Hypothalamus (tissue), 51 donors: ENCODE results near the gene RMDN3.

Experiments used
- DNase-seq, 51 donors: peaks; one replicate each; lab custom pipeline; 2025; lab: John Stamatoyannopoulos, UW

Gene RMDN3, protein sequence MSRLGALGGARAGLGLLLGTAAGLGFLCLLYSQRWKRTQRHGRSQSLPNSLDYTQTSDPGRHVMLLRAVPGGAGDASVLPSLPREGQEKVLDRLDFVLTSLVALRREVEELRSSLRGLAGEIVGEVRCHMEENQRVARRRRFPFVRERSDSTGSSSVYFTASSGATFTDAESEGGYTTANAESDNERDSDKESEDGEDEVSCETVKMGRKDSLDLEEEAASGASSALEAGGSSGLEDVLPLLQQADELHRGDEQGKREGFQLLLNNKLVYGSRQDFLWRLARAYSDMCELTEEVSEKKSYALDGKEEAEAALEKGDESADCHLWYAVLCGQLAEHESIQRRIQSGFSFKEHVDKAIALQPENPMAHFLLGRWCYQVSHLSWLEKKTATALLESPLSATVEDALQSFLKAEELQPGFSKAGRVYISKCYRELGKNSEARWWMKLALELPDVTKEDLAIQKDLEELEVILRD

DNA sequence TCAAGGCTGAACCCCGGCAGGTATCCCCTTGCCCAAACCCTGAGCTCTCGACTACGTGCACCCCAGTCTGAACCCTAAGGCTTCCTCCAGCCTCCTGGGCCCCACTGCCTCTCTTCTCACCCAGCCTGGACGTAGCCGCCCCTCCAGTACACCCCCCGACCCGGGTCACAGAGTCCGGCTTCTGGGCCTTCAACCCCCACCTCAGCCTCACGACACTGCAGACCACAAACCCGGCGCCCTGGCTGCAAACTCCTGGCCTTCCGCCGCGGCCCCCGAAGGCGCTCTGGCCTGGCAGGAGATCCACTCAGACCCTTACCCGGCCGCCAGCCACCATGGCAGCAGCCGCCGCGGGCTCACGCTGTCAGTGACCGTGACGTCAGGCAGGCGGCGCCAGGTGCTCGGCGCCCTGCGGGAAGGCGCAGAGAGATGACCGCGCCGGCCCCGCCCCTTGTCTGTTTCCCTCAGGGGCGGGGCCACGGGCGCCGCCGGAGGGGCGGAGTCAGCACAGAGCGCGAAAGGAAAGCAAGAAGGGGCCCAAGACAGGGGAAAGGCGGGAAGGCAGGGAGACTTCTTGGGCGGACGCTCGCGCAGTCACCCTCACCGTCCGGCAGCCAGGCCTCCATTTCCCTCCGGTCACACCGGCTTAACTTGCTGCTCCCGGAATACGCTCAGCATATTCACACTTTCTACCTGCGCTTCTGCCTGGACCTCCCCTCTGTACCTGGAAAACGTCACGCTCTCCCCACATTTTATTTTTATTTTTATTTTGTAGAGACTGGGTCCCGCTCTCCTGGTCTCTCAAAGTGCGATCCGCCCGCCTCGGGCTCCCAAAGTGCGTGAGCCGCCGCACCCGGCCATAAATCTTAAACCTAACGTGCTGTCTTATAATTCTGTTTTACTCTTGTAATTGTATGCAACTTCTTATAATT is at the start of gene RMDN3:
Gene RMDN3, minus strand, starts transcription at position 372 of the 929 bp plus-strand sequence. CDS start 471 bp downstream, outside the sequence.
- DNase-seq, result peak in 50 of 51 donors; percentile 34 to 95 (median 82)

DNA sequence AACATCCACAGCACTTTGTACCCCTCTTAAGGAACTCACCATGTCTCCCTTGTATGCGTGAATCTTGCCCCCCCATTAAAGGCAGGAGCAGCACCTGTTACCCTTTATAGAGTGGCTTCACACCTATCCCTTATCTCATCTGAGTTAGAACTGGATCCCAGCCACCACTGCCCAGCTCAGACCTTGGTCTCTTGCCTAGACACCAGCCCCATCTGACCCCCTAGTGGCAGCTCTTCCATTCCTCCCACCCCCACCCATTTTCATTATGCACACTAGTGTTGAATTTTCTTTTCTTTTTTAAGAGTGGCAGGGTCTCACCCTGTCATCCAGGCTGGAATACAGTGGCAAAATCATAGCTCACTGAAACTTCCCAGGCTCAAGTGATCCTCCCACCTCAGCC is 48.6 kb upstream of the RMDN3 start:
- no peak for DNase-seq

DNA sequence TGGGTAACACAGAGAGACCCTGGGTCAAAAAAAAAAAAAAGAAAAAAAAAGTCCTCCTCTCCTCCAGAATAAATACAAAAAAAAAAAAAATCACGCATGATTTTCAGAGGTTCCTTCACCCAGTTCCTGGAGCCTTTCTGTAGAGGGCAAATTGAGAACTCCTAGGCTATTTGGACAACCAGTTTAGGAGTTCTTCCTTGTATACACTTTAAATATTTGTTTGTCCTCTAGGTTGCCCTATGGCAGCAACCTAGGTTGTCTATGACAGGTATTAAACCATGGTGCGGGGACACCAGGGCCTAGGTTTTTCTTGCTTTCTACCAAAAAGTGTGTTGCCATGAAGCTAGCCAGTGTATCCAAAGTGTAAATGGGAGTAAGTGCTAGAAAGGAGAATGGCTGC is 48.0 kb upstream of the RMDN3 start:
- DNase-seq, result no peak

DNA sequence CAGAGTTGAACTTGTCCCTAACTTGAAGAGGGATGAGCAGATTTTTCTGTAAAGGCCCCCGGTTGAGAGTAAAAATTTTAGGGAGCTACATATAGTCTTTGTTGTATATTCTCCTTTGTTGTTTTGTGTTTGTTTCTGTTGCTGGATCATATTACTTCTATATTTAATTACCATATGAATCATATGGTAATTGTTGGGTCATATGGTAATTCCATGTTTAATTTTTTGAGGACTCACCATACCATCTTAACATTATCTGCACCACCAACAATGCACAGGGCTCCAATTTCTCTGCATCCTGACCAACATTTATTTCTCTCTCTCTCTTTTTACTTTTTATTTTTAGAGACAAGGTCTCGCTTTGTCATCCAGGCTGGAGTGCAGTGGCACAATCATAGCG is 44.5 kb upstream of the RMDN3 start:
- no peak for DNase-seq

DNA sequence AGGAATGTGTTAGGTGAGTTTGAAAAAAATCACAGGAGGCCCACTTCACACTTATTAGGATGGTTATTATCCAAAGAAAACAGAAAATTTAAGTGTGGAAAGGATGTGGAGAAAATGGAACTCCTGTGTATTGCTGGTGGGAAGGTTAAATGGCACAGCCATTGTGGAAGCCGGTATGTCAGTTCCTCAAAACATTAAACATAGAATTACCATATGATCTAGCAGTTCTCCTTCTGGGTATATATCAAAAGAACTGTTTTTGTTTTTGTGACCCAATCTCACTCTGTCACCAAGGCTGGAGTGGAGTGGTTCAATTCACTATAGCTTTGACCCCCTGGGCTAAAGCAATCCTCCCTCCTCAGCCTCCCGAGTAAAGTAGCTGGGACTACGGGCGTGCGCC is 41.5 kb upstream of the RMDN3 start:
- DNase-seq, result no peak

DNA sequence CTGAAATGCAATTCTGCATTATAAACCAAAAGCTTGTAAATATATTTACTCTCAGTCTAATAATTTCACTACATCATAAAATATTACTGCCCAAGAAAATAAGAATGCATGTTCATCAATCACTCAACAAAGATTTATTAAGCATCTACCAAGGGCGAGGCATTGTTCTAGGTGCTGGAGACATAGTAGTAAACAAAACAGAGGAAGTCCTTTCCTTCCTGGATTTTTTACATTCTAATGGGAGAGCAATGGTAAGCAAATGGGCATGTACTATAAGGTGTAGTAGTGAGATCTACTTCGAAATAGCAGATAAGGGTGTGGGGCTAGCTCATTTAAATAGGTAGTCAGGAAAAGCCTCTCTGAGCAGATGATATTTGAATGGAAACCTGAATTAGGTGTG is 41.0 kb upstream of the RMDN3 start:
- no peak for DNase-seq

DNA sequence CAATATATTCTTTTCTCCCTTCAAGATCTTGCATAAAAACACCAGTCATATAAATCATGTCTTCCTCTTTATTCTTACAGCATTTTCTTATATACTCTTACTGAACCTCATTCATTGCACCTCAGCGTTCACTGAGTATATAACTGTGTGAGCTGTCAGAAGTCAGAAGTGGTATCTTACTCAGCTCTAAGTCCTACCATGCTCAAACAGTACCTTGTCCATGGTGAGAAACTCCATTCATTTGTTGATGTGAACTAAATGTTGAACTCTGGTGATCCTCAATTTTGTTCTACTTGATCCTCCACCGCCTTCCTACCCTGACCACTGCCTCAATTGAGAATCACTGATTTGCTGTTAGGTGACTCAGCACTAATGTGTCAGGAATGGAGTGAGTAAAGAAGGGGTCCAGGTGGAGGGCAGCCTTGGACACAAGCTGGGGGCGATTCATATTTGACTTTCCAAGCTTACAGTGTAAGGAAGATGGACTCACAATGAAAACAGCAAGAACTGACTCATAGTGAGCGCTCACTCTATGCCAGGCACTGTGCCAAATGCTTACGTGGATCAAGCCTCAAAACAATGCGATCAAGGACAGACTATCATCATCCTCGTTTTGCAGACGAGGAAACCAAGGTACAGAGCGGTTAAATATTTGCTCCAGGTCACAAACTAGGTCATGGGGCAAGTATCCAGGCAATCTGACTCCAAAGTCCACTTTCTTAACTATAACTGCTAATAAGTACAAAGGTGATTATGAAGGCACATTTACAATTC is 38.3 kb upstream of the RMDN3 start:
- DNase-seq, result peak in 1 of 51 donors; percentile 8

DNA sequence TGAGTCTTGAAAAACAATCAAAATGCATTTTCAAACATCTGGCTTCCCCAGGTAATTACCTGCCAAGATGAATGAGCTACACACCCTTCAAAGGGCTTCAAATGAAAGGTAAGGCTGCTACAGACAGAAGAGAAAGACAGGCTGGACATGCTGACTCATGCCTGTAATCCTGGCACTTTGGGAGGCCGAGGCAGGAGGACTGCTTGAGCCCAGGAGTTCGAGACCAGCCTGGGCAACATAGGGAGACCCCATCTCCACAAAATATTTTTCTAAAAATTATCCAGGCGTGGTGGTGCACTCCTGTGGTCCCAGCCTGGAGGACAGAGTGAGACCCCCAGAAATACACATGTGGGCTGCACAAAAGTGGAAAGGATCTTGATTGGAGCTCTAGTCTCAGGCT is 37.3 kb upstream of the RMDN3 start:
- no peak for DNase-seq

DNA sequence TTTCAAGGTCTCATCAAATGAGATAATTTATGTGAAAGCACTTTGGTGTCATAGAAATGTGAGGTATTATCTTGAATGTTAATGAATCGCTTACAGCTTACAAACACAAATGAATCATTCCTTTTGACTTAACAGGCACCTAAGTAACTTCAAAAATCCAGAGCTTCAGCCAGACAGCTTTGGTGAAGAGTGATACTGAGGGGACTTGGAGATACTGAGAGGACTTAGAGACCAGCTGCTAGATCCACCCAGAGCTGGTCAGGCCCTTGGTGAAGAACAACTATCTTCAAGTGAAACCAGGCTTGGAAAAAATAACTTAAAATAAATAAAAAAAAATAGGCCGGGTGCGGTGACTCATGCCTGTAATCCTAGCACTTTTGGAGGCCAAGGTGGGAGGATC is 35.7 kb upstream of the RMDN3 start:
- DNase-seq, result no peak

DNA sequence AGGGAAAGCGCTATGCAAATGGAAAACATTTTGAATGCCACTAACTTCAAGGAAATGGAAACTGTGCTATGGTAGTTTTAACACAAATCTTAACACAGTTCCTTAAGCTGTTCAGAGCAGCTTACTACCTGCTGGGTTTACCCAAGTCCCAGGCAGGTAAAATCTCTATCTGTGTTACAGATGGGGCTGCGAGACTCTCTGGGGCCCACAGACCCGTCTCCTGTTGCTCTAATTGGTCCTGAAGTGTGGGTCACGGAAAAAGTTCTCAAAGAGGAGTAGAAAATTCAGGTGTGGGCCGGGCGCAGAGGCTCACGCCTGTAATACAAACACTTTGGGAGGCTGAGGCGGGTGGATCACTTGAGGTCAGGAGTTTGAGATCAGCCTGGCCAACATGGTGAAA is 34.9 kb upstream of the RMDN3 start:
- no peak for DNase-seq

DNA sequence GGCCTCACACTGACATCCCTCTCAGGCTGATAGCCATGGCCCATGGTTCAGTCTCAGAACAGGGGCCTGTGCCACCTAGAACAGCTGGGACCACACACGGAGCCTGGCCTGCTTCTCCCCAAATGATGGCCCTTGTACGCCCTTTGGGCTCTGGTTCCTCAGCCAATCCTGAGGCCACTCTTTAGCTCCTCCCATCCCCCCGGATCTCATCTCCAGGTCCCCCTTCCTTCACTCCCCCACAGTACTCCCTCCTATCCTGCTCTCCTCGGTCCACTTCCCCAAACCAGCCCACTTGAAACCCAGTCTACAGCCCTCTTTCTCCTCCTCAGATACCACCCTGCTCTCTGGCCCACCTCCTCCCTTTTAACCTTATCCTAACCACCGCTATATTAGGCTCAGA is 34.1 kb upstream of the RMDN3 start:
- no peak for DNase-seq

DNA sequence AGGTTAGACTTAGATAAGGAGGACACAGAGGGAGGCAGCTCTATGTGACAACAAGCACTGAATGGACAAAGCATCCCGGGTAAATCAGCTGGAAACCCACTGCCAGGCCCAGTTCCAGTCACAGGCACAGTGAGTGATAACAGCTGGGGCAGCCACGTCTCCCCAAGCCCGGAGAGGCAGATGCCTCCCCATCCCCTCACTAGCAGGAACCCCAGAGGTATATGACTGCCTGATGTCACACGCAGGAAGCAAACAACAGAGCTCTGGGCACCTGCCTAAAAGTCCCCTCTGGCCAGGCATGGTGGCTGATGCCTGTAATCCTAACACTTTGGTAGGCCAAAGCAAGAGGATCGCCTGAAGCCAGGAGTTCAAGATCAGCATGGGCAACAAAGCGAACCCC is 32.9 kb upstream of the RMDN3 start:
- DNase-seq, result no peak

DNA sequence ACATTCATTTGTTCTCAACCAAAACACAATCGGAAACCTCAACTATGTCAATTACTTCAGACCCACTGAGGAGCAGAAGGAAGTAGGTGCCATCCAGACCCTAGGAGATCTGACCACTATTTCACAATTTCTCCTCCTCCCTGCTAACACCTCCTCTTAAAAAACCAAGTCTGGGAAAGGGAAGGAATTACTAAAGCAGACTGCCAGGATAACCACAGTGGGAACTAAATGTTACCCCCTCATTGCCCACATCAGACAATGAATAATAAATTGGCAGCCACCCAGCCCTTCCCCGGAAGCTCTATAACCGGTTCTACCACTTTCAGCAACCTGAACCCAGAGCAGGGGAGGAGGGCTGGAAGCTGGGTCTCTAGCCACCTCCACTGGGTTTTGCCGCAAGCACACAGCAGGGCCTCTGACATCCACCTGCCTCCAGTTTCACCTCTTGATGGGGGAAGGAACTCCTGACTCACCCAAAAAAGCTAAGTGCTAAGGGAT is 32.3 kb upstream of the RMDN3 start:
- DNase-seq, result peak in 1 of 51 donors; percentile 11

DNA sequence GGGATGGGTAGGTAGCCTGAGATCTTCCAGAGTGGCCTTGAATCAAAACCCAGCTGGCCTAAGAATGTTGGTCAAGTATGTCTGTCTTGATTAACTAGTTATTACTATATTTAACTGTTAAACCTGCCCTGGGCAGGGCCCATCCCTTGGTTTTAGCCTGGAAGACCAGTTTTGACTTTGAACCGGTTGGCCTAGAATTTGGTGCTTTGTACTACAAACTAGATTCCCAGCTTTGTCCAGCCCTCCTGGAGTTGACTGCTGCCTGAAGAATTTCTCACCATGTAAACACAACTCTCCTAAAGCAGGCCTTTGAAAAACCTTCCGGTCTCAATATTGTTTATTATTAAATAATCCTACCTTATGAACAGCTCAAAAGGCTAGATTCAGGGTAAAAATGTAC is 30.8 kb upstream of the RMDN3 start:
- no peak for DNase-seq

DNA sequence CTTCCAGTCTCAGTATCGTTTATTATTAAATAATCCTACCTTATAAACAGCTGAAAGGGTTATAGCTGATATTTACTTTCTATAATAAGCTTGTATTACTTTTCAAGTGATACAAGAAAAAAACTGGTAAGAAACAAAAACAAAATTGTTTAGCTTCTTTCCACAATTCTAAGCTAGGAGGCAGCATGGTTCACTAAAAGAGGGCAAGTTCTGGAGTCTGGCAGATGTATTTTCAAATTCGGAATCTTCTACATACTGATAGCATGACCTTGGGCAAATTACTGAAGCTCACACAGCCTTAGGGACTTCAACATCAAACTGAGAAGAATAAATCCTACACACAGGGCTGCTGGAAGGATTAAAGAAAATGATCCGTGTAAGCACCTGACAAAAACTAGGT is 30.1 kb upstream of the RMDN3 start:
- no peak for DNase-seq

DNA sequence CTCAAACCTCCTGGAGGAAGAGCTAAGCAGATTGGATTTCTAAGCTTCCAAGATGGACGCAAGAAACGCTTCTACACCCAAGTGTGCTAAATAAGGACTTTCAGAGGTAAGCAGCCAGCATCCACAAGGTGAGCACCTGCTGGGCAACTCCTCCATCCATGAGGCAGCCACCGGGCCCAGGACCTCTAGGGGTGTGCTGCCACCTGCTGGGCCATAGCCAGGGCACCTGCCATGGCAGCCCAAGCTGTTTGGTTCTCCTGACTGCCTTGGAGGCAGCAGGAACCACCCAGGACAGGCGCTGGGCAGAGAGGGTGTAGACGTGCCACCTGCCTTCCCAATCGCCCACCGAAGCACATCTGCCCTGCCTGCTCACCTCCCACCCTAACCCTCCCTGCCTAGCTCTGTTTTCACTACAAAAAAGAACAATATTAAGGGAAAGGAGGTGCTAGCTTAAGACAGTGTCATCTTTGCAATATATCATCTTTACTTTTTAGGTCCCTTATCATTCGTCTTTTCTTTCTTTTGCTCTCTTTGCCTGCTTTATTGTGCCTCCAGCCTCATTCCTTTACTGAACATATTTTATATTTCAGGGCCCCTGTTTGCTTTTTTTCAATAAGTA is 27.7 kb upstream of the RMDN3 start:
- DNase-seq, result peak in 4 of 51 donors; percentile 7 to 26 (median 13)

DNA sequence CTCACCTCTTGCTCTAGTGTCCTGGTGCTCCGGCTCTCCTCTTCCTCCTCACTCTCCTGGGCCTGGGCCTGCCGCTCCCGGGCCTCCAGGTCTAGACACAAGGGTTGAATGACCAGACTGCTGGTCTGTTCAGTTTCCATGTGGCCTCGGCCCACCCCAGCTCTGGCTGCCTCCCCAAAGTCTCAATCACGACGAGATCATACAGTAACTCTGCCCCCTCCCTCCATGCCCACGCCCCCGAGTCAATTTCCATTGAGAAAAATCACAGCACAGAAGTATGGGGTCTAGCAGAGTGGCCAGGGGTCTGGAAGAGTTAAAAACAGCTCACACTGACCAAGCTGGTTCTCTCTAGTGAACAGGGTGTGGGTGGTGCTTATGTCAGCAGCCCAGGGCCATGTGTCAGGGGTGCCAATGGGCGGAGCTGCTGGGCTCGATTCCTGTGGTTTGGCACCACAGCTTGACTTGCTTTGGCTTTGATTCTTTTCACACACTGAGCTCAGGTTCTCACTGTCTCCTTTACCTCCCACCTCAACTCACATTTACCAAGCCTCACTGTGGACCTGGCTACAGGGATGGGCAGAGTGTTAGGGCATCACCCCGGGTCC is 21.6 kb upstream of the RMDN3 start:
- no peak for DNase-seq

DNA sequence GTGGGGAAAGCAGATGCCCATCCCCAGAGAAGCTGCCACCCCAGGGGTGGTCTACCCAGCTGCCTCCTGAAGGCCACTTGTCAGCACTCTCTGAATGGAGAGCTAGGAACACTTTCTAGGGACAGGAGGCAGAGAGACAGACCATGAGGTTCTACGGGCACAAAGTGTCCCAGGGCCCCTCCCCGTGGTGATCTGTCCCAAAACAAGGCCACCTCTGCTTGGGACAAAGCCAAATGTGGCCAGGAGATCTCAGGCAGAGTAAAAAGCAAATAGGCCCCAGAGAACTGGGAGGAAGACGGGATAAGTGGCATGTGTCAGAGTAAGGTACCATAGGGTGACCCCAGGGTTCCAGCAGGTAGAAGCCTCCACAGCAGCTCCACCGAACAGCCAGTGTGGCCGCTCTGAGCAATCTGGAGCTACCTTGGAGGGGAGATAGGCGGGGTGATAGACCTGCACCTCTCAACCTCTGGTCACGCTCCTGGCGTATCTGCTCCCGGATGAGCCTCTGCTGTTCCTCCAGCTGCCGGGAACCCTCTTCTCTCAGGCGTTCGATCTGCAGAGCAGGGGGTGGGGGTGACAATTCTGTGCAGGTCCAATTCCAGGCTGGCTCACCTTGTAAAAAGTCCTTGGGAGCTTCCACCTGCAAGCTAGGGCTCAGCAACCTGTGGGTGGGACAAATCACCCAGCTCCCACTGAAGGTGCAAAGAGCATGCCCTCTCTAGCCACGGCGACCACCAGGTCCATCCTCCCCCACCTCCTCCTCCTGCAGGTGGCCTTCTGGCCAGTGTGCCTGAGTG is 20.9 kb upstream of the RMDN3 start:
- no peak for DNase-seq

DNA sequence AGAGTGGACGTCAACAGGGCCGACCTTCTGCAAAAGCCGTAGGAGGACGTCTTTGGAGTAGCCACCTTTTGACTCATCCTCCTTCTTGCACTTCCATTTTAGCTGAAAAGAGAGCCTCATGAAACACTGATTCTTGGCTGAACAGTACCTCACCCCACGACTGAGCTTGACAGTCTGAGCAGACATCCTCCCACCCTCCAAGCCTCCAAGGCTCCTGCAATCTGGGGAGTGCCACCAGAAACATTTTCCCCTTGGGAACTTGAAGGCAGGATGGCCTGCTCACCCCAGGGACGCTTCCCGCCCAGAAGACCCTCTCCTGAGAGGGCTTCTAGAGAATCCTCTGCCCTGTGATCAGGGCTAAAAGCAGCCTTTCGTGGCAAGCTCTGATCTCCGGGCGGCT is 20.0 kb upstream of the RMDN3 start:
- DNase-seq, result peak in 1 of 51 donors; percentile 3
